ENCODE results near the gene MDN1.
"Not testable (repeated sequence)": the region's sequence is repeated elsewhere in the genome, so short reads cannot be mapped to it uniquely, and the experiment has no call there.

The MDN1 gene, protein sequence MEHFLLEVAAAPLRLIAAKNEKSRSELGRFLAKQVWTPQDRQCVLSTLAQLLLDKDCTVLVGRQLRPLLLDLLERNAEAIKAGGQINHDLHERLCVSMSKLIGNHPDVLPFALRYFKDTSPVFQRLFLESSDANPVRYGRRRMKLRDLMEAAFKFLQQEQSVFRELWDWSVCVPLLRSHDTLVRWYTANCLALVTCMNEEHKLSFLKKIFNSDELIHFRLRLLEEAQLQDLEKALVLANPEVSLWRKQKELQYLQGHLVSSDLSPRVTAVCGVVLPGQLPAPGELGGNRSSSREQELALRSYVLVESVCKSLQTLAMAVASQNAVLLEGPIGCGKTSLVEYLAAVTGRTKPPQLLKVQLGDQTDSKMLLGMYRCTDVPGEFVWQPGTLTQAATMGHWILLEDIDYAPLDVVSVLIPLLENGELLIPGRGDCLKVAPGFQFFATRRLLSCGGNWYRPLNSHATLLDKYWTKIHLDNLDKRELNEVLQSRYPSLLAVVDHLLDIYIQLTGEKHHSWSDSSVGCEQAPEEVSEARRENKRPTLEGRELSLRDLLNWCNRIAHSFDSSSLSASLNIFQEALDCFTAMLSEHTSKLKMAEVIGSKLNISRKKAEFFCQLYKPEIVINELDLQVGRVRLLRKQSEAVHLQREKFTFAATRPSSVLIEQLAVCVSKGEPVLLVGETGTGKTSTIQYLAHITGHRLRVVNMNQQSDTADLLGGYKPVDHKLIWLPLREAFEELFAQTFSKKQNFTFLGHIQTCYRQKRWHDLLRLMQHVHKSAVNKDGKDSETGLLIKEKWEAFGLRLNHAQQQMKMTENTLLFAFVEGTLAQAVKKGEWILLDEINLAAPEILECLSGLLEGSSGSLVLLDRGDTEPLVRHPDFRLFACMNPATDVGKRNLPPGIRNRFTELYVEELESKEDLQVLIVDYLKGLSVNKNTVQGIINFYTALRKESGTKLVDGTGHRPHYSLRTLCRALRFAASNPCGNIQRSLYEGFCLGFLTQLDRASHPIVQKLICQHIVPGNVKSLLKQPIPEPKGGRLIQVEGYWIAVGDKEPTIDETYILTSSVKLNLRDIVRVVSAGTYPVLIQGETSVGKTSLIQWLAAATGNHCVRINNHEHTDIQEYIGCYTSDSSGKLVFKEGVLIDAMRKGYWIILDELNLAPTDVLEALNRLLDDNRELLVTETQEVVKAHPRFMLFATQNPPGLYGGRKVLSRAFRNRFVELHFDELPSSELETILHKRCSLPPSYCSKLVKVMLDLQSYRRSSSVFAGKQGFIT (N-terminal part only)

GRCh38 chr6:89819336-89820130, at the start of gene MDN1:
TSS of gene MDN1 (minus strand) at chr6:89819794. CDS start at chr6:89819607, 187 bp downstream.
- DNase-seq = peak; percentile 96

- DNase-seq = no peak
Observed at GRCh38 chr6:89866024-89866678, 46.6 kb upstream of the MDN1 start.

DNA sequence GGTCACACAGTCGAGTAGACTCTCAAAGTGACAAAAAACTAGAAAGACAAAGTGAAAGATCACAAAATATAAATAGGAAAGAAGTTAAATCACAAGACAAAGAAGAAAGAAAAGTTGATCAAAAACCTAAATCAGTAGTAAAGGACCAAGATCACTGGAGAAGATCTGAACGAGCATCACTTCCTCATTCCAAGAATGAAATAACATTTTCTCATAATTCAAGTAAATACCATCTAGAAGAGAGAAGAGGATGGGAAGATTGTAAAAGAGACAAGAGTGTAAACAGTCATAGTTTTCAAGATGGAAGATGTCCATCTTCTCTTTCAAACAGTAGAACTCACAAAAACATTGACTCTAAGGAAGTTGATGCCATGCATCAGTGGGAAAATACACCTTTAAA, 43.1 kb upstream of the MDN1 start:
- no peak for DNase-seq

GRCh38 chr6:89862273-89862672, 42.7 kb upstream of the MDN1 start:
- DNase-seq = no peak

GRCh38 chr6:89859744-89860143, 40.1 kb upstream of the MDN1 start:
- DNase-seq = no peak

DNA sequence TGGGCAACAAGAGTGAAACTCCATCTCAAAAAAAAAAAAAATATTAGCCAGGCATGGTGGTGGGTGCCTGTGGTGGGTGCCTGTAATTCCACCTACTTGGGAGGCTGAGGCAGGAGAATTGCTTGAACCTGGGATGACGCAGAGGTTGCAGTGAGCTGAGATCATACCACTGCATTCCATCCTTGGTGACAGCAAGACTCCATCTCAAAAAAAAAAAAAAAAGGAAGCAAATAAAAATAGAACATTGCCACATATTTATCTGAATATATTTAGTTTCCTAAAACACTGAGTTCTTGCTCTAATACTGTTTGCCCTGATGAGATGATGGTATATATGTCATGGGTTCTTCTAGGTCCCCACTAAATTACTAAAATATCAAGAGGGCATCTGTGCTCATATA, 38.4 kb upstream of the MDN1 start:
- no peak for DNase-seq

DNA sequence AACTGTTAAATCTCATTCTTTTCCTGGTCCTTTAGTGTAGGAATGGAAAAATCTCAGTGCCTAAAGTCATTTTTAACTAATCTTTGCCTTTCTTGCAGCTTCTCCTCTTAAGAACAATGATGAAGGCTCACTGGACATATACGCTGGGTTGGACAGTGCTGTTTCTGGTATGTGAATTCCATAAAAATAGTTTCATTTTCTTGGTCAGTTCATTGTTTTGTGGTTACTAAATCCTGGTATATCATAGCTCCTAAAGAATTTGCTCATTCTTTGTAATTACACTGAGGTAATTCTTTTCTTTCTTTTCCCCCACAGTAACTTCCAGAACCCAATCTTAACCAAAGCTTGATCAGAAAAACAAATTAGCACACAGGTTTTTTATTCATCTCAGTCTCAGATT, 33.5 kb upstream of the MDN1 start:
- DNase-seq = no peak

DNA sequence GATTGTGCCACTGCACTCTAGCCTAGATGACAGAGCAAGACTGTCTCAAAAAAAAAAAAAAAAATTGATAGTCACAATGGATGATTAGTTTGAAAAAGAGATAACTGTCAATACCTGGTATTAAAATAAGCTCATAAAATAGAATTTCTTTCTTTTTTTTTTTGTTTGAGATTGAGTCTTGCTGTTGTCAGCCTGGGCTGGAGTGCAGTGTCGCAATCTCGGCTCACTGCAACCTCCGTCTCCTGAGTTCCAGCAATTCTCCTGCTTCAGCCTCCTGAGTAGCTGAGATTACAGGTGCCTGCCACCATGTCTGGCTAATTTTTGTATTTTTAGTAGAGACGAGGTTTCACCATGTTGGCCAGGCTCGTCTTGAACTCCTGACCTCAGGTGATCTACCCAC, 27.9 kb upstream of the MDN1 start:
- not testable (repeated sequence) for DNase-seq

- DNase-seq = no peak
Observed at GRCh38 chr6:89843070-89843469, 23.5 kb upstream of the MDN1 start.

- DNase-seq = no peak
Observed at GRCh38 chr6:89842228-89842627, 22.6 kb upstream of the MDN1 start.

DNA sequence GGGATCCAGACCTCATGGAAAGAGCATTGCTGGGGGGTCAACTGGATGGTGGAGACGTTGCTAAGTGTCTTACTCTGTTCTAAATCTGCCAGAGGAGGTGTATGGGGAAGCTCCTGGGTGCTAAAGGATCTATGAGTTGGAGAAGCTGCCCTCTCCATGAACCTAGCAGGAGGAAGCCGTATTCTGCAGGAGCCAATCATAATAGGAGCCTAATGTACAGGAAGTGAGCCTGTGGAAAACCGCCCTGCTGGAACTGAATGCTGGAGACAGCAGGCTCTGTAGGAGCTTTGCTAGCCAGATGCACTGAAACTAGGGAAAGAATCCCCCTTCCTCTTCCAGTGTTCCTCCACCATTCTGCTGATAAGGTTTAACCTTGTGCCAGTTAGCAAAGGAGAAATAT, 20.9 kb upstream of the MDN1 start:
- no peak for DNase-seq

GRCh38 chr6:89836639-89837222, 17.1 kb upstream of the MDN1 start:
- DNase-seq = no peak

DNA sequence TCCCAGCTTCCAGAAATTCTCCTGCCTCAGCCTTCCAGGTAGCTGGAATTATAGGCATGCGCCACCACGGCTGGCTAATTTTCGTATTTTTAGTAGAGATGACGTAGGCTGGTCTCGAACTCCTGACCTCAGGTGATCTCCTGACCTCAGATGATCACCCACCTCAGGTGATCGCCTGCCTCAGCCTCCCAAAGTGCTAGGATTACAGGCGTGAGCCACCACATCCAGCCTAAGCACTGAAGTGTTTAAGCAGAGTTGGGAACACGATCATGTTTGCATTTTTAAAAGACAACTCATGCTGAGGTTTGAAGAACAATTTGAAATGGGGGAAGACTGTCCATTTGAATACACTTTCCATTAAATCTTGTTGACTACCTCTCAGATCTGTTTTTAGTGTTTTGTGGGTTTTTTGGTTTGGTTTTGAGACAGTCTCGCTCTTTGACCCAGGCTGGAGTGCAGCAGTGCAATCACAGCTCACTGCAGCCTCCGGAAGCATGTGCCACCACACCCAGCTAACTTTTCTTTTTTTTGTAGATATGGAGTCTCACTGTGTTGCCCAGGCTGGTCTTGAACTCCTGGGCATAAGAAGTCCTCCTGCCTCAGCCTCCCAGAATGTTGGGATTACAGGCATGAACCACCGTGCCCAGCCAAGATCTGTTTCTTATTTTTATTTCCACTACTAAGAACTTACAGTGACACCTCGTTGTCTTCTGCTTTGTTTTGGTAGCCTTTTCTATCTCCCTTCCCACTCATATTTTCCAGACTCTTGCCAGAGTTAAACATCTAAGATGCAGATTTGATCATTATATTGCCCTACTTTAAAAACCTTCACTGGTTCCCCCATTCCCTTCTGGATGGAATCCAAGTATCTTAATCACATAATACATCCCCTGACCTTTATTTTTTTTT, 15.5 kb upstream of the MDN1 start:
- no peak for DNase-seq

DNA sequence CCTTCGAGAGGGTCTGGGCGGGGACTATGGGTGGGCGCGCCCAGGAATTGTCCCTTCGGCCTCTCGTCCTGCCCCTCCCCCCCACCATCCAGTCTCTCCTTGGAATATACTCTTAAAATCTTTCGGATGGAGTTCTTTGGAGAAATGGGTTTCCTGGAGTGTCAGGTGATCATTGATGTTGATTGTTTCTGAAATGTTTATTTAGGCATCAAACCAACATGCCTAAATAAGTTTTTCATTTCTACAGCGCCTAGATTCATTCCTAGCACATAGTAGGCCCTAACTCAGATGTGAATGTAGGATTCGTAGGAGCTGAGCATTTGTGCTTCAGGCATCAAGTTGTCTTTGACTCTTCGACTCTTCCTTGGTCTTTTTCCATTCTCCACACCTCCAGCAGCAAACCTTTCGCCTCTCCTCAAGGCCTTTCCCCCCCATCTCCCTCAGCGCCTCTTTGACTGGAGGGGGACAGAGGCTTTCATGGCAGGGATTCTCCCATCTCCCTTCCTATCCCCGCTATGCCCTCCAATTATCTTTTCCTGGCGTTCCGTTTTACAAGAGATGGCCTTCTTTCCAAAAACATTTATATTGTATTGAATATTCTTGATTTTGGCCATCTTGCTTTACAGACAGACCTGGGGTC, 10.7 kb upstream of the MDN1 start:
- no peak for DNase-seq

GRCh38 chr6:89829472-89830169, 10.0 kb upstream of the MDN1 start, which contains the start of gene CASP8AP2:
TSS of gene CASP8AP2 (plus strand) at chr6:89829880.
- DNase-seq = peak; percentile 99

GRCh38 chr6:89828988-89829471, 9.4 kb upstream of the MDN1 start:
- no peak for DNase-seq

- DNase-seq = not testable (repeated sequence)
Observed at GRCh38 chr6:89828475-89828987, 8.9 kb upstream of the MDN1 start.

- peak; percentile 76 for DNase-seq
Observed at GRCh38 chr6:89826029-89826528, 6.5 kb upstream of the MDN1 start.

Measured in islet precursor cell (in vitro differentiated cells).